ENCODE results near the gene CFAP299.
"Not testable (repeated sequence)": the region's sequence is repeated elsewhere in the genome, so short reads cannot be mapped to it uniquely, and the experiment has no call there.

CFAP299 gene

GRCh38 chr4:80335554-80336358 is at the start of gene CFAP299:
Gene CFAP299 (plus strand): TSS chr4:80335730.
- FAIRE-seq: no peak

GRCh38 chr4:80286451-80286850 is 49.1 kb upstream of the CFAP299 start:
- no peak for FAIRE-seq

- not testable (repeated sequence) for FAIRE-seq
These were observed 44.9 kb upstream of the CFAP299 start for GRCh38 chr4:80290665-80291064.

DNA sequence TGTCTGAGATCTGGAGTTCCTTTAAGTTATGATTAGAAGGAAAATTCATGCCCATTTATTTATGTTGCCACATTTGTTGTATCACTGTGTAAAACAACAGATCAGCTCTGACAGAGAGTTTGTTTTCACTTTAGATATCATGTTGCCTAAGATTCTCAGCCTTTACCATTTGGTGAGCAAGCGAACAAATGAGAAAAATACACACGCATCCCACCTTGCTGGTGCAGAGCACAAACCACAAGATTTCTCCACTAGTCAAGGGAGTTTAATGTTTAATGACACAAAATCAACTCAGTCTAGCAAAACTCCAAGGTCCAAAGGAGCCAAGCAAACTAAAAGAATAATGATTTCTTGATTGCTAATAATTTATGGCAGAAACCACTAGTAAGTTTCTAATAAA is 41.3 kb upstream of the CFAP299 start:
- no peak for FAIRE-seq

DNA sequence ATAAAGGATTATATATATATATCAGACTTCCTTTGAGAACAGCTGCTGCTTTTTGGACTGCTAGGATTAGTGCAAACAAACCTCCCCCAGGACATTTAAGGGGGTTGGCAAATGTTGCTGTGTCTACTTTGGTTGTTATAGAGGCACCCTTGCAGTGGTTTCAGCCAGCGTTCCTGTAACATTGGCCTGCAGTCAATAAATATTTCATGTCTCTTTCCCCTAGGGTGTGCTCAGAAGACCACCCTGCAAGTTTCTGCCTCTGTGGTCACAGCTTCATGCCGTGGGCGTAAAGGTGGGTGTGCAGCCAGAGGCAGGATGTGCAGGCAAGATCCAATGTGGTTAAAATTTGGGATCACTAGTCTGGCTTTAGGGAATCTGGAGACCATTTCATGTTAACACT is 40.2 kb upstream of the CFAP299 start:
- FAIRE-seq: no peak

GRCh38 chr4:80295826-80296225 is 39.7 kb upstream of the CFAP299 start:
- no peak for FAIRE-seq

DNA sequence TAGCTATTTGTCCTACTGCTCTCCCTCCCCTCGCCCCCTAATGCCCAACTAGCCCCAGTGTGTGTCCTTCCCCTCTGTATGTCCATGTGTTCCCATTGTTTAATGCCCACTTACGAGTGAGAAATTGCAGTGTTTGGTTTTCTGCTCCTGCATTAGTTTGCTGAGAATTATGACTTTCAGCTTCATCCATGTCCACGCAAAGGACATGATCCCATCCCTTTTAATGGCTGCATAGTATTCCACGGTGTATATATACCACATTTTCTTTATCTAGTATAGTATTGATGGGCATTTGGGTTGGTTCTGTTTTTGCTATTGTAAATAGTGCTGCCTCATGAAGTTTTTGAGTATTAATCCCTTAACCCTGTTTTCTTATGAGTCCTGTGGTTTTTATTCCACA is 33.6 kb upstream of the CFAP299 start:
- FAIRE-seq: no peak

DNA sequence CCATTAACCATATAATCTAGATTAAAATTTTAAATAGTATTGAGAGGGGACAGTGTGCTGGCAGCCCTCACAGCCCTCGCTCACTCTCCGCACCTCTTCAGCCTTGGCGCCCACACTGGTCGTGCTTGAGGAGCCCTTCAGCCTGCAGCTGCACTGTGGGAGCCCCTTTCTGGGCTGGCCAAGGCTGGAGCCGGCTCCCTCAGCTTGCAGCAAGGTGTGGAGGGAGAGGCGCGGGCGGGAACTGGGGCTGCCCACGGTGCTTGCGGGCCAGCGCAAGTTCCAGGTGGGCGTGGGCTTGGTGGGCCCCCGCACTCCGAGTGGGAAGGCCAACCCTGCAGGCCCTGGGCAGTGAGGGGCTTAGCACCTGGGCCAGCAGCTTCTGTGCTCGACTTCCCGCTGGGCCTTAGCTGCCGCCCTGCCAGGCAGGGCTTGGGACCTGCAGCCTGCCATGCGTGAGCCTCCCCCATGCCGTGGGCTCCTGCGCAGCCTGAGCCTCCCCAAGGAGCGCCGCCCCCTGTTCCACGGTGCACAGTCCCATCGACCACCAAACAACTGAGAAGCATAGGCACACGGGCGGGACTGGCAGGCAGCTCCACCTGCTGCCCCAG is 32.8 kb upstream of the CFAP299 start:
- FAIRE-seq: no peak

GRCh38 chr4:80305466-80305865 is 30.1 kb upstream of the CFAP299 start:
- FAIRE-seq: no peak

DNA sequence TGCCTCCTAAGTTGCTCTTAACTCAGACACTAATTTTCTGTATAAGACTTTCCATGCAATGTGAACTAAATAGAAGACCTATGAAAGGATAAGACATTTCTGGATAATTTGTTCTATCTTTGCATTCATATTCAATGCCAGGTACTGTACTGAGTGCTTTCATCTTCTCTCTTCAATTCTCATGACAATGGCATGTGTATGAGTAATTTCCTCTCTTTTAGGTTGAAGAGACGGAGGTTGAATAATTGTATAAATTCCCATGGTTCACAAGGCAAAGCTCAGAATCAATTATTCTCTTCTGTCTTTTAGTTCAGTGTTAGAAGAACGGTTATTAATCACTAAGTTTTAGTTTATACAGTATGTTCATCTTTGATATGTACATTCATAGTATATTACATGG is 29.3 kb upstream of the CFAP299 start:
- FAIRE-seq: no peak

DNA sequence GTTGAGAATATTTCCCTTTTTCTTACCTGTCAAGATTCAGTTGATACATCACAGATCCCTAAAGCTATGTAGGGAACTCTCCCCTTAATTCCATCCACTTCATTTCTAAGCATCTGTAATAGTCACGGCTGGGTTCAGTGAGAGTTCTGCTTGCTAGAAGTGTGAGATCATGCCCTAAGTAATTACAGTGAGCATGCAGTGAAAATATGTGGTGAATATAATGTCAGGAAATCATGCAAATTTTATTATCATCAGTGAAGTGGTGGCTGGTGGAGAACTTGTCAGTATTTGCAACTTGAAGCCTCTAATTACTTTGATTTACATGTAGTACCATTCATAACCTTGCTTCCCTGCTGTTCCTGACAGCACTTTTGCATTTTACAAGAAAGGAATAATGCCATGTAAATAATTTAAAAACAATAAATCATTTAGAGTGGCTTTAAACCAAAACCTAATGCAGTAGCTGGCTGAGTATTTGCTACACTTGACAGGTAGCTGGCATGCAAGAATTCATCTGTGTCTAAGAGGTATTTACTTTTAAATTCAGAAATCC is 28.3 kb upstream of the CFAP299 start:
- no peak for FAIRE-seq

DNA sequence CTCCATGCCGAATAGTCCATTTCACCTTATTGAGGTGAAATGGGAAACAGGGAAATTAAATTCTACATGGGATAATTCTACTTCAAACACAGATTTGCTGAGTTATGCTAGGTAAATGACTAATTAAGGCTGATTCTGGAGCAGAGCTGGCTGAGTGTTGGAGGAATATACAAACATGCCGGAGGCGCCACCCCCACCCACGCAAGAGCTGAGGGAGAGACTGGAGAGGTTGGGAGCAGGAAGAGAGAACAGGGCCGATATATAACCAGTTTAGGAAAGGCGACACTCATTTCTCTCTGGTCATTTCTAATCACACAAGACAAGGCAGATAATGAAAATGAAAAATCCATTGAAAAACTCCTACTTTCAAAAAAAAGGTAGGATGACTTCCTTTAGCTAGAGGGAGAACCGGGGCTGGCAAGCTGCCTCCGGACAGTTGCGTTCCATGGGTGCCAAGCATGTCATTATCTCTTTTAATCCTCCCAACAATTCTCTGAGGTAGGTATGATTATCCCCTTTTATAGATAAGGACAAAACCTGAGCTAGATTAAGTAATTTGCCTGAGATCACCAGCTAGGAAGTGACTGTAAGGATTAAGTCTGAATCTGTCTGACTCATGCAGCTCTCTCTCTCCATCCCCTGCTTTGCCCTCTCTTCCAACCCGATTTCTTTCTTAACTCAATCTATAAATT is 27.6 kb upstream of the CFAP299 start:
- FAIRE-seq: no peak

GRCh38 chr4:80308466-80308822 is 27.1 kb upstream of the CFAP299 start:
- no peak for FAIRE-seq

DNA sequence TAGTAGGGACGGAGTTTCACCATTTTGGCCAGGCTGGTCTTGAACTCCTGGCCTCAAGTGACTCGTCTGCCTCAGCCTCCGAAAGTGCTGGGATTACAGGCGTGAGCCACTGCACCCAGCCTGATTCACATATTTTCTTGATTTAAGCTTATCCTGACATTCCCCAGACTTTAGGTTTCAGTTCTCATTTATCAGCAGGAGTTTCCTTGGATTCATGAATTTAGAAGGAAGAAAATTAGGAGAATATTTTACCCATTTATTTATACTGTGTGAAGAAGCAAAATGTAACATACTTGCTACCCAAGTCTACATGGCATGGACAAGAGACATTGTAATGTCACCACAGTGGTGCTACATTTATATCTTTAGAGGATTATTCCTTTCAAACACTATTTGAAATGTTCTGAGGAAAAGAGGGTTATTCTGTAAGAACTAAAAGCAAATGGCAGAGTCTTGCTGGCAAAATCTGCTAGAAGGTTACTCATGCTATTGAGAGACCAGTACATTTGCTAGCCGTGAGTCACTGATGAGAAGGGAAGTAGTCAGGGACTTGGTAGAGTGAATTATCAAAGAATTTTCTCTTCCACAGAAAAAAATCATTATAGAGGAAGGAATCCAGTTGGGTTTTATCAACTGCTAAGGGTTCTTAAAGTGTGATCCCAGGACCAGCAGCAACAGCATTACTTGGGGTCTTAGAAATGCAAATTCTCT is 26.1 kb upstream of the CFAP299 start:
- FAIRE-seq: no peak

- no peak for FAIRE-seq
These were observed 24.4 kb upstream of the CFAP299 start for GRCh38 chr4:80311130-80311529.

DNA sequence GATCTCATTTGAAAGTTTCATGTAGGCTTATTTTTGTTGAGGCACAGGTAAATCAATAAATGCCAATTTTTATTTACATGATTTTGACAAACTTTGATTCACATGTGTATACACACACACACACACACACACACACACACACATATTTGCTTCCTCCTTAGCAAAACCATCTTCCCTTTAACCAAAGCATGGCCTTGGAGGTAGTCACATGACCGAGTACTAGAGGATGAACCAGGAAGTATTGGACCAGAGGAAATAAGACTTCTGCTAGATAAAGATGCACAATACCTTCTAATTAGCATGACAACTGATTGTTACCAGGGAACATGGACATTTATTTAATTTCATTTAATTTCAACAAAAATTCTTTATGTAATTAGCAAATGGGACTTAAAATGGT is 23.4 kb upstream of the CFAP299 start:
- FAIRE-seq: no peak

DNA sequence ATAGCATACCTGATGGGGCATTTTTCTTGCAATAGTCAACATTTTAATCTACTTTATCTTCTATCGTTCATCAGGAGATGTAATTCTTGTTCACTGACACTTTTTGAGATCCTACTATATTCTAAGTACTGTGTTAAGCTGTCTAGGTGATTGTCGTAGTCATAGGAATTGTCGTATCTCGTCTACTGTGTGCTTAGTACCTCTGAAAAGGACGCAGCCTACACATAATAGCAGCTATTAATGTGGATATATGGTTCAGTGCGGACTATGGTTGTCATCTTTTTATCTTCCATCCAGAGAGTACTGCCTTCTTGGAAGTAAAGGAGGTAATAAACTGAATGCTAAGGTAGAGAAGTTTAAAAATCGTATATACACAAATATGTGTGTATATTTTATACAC is 21.9 kb upstream of the CFAP299 start:
- no peak for FAIRE-seq

DNA sequence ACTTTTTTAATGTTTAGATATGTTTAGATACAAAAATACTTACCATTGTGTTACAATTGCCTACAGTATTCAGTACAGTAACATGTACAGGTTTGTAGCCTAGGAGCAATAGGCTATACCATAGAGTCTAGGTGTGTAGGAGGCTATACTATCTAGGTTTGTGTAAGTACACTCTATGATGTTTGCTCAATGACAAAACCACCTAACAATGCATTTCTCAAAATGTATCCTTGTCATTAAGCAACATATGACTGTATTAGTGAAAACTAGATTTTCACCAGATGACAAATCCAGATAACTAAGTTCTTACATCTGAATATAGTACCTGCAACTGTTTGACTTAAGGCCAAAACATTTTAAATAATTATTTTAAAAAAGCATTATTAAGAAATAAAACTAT is 19.7 kb upstream of the CFAP299 start:
- FAIRE-seq: not testable (repeated sequence)

DNA sequence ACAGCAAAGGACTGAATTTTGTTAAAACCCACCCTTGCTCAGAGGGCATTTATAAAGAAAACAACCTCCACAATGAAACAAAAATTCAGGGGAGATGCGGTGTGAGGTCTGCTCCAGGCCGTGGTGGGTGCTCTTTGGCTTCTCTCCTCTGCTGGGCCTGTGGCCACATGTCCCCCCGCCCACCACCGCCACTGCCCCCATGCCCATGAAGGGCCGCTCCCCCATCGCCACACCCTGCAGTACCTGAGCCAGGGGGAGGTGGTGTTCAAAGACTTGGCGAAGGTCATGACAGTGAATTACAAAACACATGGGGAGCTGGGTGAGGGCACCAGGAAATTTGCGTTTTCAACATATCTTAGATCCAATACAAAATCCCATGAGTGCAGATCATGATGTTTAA is 14.2 kb upstream of the CFAP299 start:
- FAIRE-seq: no peak

DNA sequence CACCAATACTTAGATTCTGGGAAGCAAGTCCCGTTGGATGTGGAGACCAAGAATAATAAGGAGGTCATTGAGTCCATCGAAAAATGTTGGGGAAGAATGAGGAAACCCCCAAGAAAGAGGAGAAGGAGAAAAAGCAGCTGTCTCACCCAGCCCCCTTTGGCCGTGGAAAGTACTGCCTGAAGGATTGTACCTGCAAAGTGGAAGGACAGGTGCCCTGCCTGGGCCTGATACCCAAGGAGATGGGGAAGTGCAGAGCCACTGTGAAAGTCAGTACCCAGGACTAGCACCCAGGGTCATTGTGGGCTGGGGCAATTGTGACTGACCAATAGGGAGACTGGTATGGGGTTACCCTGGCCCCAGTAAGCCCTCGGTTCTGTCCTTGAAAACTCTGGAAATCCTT is 13.8 kb upstream of the CFAP299 start:
- FAIRE-seq: no peak

DNA sequence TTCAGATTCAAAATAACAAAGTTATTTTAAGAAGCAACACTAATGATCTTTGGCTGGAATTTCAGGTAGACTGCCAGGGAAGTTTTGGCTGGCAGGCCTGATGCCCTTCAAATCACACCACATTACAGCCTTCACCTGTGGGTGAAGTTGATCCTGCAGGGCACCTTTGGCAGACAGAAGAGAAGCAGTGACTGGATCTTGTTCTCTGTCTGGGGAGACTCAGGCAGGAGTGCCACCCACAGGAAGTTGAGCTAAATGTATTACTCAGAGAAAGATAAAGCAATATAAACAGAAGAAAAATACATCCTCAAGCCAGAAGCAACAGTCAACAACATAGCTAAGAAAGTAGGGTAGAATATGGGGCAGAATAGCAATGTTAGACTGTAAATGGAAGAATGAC is 12.8 kb upstream of the CFAP299 start:
- no peak for FAIRE-seq

- FAIRE-seq: no peak
These were observed 11.4 kb upstream of the CFAP299 start for GRCh38 chr4:80324171-80324570.

DNA sequence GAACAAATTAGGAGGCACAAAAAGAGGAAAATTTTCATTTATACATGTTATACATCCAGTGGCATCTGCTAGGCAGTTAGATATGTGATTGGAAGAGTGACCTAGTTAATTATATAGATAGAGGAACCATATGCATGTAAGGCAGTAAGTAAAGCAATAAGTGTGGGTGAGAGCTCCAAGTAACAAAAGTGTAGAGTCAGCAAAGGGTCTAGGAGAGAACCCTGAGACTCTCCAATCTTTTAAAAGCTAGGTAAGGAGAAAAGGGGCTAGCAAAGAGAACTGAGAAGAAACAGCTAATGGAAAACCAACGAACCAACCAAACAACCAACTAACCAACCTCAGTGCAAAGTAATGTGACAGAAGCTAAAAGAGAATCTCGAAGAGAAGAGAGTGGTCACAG is 3.8 kb upstream of the CFAP299 start:
- FAIRE-seq: no peak
